ENCODE data around the gene LRRC4. TPM values are rescaled to one million over a fixed set of nuclear protein-coding genes. Genes with fewer than 3 reads are reported as not detected.

LRRC4 gene
- total RNA-seq, 2 experiments from 2014 or later: 1.1 to 1.6 TPM

GRCh38 chr7:127995881-127996215 is 35.4 kb downstream of the LRRC4 start:
- POLR2A ChIA-PET: no interaction called here

DNA sequence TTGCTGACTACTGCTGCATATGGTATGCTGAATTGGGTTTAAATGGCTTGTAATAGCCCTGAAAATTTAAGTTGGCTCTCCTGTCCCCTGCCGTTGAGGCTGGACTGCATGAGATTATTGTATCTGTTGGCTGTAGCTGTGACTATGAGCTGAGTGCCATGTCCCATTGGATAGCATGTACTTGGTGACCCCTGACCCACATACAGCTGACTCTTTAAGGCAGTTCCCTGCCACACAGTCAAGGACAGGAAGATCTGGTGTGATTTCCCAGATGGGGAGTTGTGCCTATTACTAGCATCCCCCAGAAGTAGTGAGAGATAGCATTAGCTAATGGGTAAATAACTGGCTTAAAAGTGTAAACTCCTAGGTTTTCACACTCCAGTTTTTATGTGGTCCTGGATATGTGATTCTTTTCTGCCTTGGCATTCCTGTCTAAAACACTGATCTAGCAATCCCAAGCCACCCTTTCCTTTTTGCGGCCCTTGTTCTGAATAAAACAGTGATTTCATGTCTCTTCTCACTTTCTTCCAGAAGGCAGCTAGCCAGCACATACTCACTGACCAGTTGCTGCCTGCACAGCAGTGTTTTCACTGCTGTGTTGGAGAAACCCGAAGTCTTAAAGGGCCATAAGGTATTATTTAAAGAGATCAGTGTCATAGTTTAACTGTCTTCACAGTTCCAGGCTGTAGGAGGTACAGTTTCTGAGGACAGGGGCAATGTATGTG is 35.9 kb downstream of the LRRC4 start:
- Histone ChIP-seq H3K27ac (ENCODE audit: low read depth in 1 of 2, low read length in 2 of 2) (no peak overlapping the region), H3K9me3 (ENCODE audit: control insufficient read depth in 1 of 2, insufficient read depth in 1 of 2, low read length in 2 of 2) (no peaks in the 10 kb centered on the region), H3K36me3 (ENCODE audit: insufficient read depth, low read length) (peaks cover 44% of the 10 kb centered on the region), H3K4me1 (ENCODE audit: insufficient read depth, low read length) (no peaks in the 10 kb centered on the region), H3K27me3 (ENCODE audit: control insufficient read depth in 1 of 2, insufficient read depth in 2 of 2, low read length in 2 of 2) (no peaks in the 10 kb centered on the region), H3K4me3 (ENCODE audit: low read length) (no peak overlapping the region)
- TF ChIP-seq, protein P1, sequence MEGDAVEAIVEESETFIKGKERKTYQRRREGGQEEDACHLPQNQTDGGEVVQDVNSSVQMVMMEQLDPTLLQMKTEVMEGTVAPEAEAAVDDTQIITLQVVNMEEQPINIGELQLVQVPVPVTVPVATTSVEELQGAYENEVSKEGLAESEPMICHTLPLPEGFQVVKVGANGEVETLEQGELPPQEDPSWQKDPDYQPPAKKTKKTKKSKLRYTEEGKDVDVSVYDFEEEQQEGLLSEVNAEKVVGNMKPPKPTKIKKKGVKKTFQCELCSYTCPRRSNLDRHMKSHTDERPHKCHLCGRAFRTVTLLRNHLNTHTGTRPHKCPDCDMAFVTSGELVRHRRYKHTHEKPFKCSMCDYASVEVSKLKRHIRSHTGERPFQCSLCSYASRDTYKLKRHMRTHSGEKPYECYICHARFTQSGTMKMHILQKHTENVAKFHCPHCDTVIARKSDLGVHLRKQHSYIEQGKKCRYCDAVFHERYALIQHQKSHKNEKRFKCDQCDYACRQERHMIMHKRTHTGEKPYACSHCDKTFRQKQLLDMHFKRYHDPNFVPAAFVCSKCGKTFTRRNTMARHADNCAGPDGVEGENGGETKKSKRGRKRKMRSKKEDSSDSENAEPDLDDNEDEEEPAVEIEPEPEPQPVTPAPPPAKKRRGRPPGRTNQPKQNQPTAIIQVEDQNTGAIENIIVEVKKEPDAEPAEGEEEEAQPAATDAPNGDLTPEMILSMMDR (IDR thresholded peaks at IDR 0.05): no peak
- peaks cover 63% of the 10 kb centered on the region for H3K36me3 Mint-ChIP-seq (ENCODE audit: low read depth)
- no peaks in the 10 kb centered on the region for H3K27me3 Mint-ChIP-seq
- ATAC-seq (ENCODE audit: poor library complexity): no peak
- no peak overlapping the region for H3K4me3 Mint-ChIP-seq
- no peaks in the 10 kb centered on the region for H3K4me1 Mint-ChIP-seq (ENCODE audit: low read depth)
- H3K9me3 Mint-ChIP-seq: no peaks in the 10 kb centered on the region
- intact Hi-C loops (cut with DNase I, micrococcal nuclease): no loop called here
- no peak for DNase-seq
- ChIA-PET POLR2A (no interaction called here), CTCF (no interaction called here)
- H3K27ac Mint-ChIP-seq: no peak overlapping the region

More at GRCh38 chr7:127995881-127996215, 35.4 kb downstream of the LRRC4 start:
- Histone ChIP-seq H3K4me1 (ENCODE audit: insufficient read depth, low read length) (no peaks in the 10 kb centered on the region), H3K4me3 (ENCODE audit: low read length) (no peak overlapping the region), H3K36me3 (ENCODE audit: insufficient read depth, low read length) (peaks cover 39% of the 10 kb centered on the region), H3K27ac (ENCODE audit: low read depth in 1 of 2, low read length in 2 of 2) (no peak overlapping the region), H3K9me3 (ENCODE audit: control insufficient read depth in 1 of 2, insufficient read depth in 1 of 2, low read length in 2 of 2) (no peaks in the 10 kb centered on the region), H3K27me3 (ENCODE audit: control insufficient read depth in 1 of 2, insufficient read depth in 2 of 2, low read length in 2 of 2) (no peaks in the 10 kb centered on the region)
- H3K27me3 Mint-ChIP-seq: no peaks in the 10 kb centered on the region
- no peak for ATAC-seq (ENCODE audit: poor library complexity)
- H3K4me1 Mint-ChIP-seq (ENCODE audit: low read depth): no peaks in the 10 kb centered on the region
- H3K4me3 Mint-ChIP-seq: no peak overlapping the region
- no peaks in the 10 kb centered on the region for H3K9me3 Mint-ChIP-seq
- DNase-seq: no peak
- intact Hi-C loops (cut with DNase I, micrococcal nuclease): no loop called here
- CTCF ChIA-PET: no interaction called here
- H3K27ac Mint-ChIP-seq: no peak overlapping the region
- TF ChIP-seq, protein P1 (IDR thresholded peaks at IDR 0.05): no peak
- H3K36me3 Mint-ChIP-seq (ENCODE audit: low read depth): peaks cover 63% of the 10 kb centered on the region

DNA sequence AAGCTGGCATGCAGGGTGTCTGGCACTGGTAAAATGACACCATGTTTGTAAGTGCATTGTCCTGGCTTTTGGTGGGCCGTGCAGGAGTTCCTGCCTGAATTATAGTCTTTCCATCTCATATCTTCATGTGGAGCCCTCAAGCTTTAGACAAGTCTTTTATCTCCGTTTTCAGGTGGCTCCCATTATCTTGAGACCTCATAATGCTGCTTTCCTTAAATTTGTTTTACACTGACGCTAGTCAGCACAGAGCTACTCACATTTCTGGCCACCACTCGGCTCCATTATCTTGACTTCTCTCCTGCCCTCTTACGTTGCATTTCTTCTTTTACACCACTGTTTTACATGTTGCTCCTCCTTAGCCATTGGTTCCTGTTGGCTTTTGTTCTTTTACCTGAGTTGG is 37.2 kb downstream of the LRRC4 start:
- H3K4me3 ChIP-seq (ENCODE audit: low read length): no peak overlapping the region
- Mint-ChIP-seq H3K9me3 (no peaks in the 10 kb centered on the region), H3K27me3 (no peaks in the 10 kb centered on the region), H3K36me3 (ENCODE audit: low read depth) (peaks cover 74% of the 10 kb centered on the region), H3K4me1 (ENCODE audit: low read depth) (no peaks in the 10 kb centered on the region), H3K27ac (no peak overlapping the region), H3K4me3 (no peak overlapping the region)
- TF ChIP-seq, protein P1 (IDR thresholded peaks at IDR 0.05): no peak
- no peaks in the 10 kb centered on the region for H3K4me1 ChIP-seq (ENCODE audit: insufficient read depth, low read length)
- ChIA-PET CTCF (no interaction called here), POLR2A (no interaction called here)
- H3K36me3 ChIP-seq (ENCODE audit: insufficient read depth, low read length): peaks cover 50% of the 10 kb centered on the region
- ATAC-seq (ENCODE audit: poor library complexity) (no peak), DNase-seq (no peak)
- no peaks in the 10 kb centered on the region for H3K27me3 ChIP-seq (ENCODE audit: control insufficient read depth in 1 of 2, insufficient read depth in 2 of 2, low read length in 2 of 2)
- intact Hi-C loops (cut with DNase I, micrococcal nuclease): no loop called here
- H3K27ac ChIP-seq (ENCODE audit: low read depth in 1 of 2, low read length in 2 of 2): no peak overlapping the region
- no peaks in the 10 kb centered on the region for H3K9me3 ChIP-seq (ENCODE audit: control insufficient read depth in 1 of 2, insufficient read depth in 1 of 2, low read length in 2 of 2)

All from CD4-positive, alpha-beta T cell (primary cell).